GM12874 (cell line): ENCODE results near the gene ROBO2.
A peak's percentile ranks its signal among the peaks of the same experiment; 100 is the strongest.

ENCODE experiments used
- CTCF ChIP-seq: IDR thresholded peaks from 2 replicates; pipeline ENCODE4 v1.5.1; 2011; ENCODE audit warnings: low read depth, mild to moderate bottlenecking, control low read depth, low read length, moderate library complexity; ENCODE audit not compliant: insufficient read depth

ROBO2 gene

GRCh38 chr3:77309460-77309859 is 269.6 kb downstream of the ROBO2 start:
- no peak for TF ChIP-seq CTCF

DNA sequence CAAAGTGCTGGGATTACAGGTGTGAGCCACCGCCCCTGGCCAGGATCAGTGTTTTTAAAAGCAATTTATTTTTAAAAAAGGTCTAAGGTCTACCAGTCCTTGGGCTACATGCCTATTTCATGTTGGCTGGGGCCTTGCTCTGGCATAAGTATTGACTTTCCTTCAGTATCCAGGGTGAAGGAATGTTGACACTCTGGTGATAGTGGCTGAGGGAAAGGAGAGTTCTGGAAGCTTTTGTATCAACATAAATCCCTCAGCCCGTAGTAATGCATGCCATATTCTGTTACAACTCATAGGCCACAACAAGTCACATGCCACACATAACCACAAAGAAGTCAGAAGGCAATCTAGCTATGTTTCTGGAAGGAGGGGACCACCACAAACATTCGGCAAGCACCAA is 273.9 kb downstream of the ROBO2 start:
- no peak for TF ChIP-seq CTCF

DNA sequence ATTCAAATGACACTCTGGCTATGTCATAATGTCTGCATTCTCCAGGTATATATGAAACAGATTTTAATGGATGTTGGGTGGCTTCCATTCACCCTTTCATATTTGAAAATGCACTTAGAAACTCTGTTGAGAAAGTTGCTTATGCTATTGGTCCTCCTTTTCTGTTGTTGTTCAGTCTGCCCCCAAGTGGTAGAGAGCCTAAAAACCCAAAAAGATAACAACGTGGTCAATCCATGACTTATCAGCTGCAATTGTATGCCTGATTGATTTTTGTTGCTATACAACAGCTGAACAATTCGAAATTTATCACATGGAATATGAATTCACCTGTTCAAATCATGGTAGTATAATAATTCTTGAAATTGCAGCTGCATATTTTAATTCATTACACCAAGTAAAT is 279.8 kb downstream of the ROBO2 start:
- no peak for TF ChIP-seq CTCF

- TF ChIP-seq CTCF: peak; percentile 47; the same call in 1 of the 2 replicates
Observed at GRCh38 chr3:77320514-77320913, 280.6 kb downstream of the ROBO2 start.

- TF ChIP-seq CTCF: no peak
Observed at GRCh38 chr3:77321646-77322045, 281.7 kb downstream of the ROBO2 start.

DNA sequence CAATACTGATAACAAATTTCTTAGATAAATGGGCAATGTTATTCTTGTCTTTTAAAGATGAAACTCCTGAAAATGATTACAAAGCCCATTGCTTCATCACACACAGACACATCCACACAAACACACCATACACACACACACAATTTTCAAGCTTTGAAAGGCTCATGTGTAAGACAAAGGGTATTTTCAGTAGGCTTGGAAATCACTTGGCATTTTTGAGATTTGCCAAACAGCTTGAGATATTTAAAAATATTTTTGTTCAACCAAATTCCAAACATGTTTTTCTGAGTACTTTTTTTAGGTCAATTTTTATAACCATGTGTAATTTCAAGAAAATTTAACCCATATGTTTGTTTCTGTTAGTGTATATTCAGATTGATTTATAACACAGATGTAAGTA is 283.7 kb downstream of the ROBO2 start:
- no peak for TF ChIP-seq CTCF

DNA sequence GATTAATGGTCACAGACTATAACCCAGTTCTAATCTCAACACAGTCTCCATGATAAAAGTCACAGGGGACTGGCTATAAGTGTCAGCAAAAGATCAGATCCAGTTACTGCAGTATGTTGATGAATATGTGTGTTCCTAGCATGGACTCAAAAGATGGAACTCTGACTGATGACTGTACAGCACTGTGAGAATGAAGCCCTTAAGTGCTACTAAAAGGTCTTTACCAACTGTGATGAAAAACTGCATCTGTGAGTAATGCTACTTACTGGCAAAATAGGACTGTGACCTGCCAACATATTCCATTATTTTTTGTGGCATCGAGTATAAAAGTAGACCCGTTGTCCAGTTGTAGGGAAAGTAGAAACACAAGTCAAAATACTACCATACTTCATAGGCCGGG is 284.2 kb downstream of the ROBO2 start:
- no peak for TF ChIP-seq CTCF

GRCh38 chr3:77325280-77325679 is 285.4 kb downstream of the ROBO2 start:
- no peak for TF ChIP-seq CTCF
